C4-2B (cell line): Measurements from ENCODE around the gene CPNE7.
A peak's percentile ranks its signal among the peaks of the same experiment; 100 is the strongest.

ENCODE experiments used
- ZFX ChIP-seq: fragments of 450-650 bp; IDR thresholded peaks from 2 replicates; pipeline ENCODE4 v1.6.1; 2017
- TF ChIP-seq, protein P1 (sequence below): fragments of 450-650 bp; conservative IDR thresholded peaks from 2 replicates; pipeline ENCODE4 v1.5.1; 2017; ENCODE audit warnings: mild to moderate bottlenecking

- TF ChIP-seq, protein P1, sequence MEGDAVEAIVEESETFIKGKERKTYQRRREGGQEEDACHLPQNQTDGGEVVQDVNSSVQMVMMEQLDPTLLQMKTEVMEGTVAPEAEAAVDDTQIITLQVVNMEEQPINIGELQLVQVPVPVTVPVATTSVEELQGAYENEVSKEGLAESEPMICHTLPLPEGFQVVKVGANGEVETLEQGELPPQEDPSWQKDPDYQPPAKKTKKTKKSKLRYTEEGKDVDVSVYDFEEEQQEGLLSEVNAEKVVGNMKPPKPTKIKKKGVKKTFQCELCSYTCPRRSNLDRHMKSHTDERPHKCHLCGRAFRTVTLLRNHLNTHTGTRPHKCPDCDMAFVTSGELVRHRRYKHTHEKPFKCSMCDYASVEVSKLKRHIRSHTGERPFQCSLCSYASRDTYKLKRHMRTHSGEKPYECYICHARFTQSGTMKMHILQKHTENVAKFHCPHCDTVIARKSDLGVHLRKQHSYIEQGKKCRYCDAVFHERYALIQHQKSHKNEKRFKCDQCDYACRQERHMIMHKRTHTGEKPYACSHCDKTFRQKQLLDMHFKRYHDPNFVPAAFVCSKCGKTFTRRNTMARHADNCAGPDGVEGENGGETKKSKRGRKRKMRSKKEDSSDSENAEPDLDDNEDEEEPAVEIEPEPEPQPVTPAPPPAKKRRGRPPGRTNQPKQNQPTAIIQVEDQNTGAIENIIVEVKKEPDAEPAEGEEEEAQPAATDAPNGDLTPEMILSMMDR = no peak
- 0 out of 2 replicates have a peak, but pooled peaks have one; percentile 38 for TF ChIP-seq ZFX
Measured at GRCh38 chr16:89575247-89576152, at the start of gene CPNE7.
